GM06990 (cell line): ENCODE data around the gene ARHGAP24.

Experiments
- DNase-seq: peaks from one replicate; pipeline ENCODE4 v3.0.0-alpha.2; 2011; ENCODE audit not compliant: insufficient read length; ENCODE audit errors: extremely low read depth
- H3K27me3 ChIP-seq: replicated peaks from 2 replicates; pipeline ENCODE4 v1.6.0; 2011; ENCODE audit warnings: low read length; ENCODE audit not compliant: control insufficient read depth, insufficient read depth
- H3K36me3 ChIP-seq: 2 replicates; pipeline ENCODE4 v1.5.1; 2011; ENCODE audit warnings: low read length; ENCODE audit not compliant: control insufficient read depth, insufficient read depth
- H3K4me3 ChIP-seq: replicated peaks from 2 replicates; pipeline ENCODE4 v1.5.1; 2011; ENCODE audit warnings: low read depth, mild to moderate bottlenecking, control low read depth, low read length
- TF ChIP-seq, protein P1 (sequence below): IDR thresholded peaks from 2 replicates; pipeline ENCODE4 v1.5.1; 2011; ENCODE audit warnings: low read length, control low read depth, mild to moderate bottlenecking, inconsistent platforms; ENCODE audit not compliant: insufficient read depth, poor library complexity, severe bottlenecking

ARHGAP24 gene

DNA sequence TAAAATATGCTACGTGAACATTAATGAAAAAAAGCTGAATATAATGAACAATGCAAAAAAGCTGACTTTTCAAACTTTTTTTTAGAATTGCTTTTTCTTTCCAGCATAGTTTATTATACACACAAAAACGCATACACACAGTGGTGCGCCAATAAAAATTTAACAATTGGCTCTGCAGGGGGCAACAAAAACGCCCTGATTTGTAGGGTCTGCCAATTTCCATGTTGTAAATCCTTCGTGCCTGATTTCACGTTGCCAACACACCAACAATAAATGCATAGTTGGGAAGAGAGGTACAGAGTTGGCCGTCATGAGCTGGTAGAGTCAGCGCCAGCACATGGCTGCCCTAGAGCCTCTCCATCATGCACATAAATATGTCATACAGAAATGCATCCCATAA, 551.8 kb downstream of the ARHGAP24 start:
- no peak overlapping the region for H3K4me3 ChIP-seq
- TF ChIP-seq, protein P1, sequence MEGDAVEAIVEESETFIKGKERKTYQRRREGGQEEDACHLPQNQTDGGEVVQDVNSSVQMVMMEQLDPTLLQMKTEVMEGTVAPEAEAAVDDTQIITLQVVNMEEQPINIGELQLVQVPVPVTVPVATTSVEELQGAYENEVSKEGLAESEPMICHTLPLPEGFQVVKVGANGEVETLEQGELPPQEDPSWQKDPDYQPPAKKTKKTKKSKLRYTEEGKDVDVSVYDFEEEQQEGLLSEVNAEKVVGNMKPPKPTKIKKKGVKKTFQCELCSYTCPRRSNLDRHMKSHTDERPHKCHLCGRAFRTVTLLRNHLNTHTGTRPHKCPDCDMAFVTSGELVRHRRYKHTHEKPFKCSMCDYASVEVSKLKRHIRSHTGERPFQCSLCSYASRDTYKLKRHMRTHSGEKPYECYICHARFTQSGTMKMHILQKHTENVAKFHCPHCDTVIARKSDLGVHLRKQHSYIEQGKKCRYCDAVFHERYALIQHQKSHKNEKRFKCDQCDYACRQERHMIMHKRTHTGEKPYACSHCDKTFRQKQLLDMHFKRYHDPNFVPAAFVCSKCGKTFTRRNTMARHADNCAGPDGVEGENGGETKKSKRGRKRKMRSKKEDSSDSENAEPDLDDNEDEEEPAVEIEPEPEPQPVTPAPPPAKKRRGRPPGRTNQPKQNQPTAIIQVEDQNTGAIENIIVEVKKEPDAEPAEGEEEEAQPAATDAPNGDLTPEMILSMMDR, result no peak
- no peaks in the 10 kb centered on the region for H3K36me3 ChIP-seq
- H3K27me3 ChIP-seq, result no peaks in the 10 kb centered on the region; the same call in 1 of the 2 replicates
- DNase-seq, result no peak

DNA sequence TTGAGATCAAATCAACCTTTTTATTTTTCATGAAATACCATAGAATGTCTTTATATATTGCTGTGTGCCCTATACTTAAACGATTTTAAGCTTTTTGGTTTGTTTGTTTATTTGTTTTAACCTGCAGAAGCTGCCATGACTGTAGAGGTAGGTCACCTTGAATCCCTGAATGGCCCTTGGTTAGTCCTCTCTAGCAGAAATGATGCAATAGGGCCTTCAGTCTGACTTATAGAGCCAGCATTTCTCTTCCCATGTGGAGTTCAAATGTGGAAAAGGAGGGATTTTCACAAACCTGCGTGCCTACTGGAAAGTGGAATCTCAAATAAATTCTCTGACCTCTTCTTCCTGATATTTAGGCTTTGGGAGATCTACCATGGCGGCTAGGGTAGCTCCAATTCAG, 557.0 kb downstream of the ARHGAP24 start:
- TF ChIP-seq, protein P1, result no peak
- Histone ChIP-seq H3K36me3 (no peaks in the 10 kb centered on the region), H3K4me3 (no peak overlapping the region), H3K27me3 (no peaks in the 10 kb centered on the region; the same call in 1 of the 2 replicates)
- no peak for DNase-seq

DNA sequence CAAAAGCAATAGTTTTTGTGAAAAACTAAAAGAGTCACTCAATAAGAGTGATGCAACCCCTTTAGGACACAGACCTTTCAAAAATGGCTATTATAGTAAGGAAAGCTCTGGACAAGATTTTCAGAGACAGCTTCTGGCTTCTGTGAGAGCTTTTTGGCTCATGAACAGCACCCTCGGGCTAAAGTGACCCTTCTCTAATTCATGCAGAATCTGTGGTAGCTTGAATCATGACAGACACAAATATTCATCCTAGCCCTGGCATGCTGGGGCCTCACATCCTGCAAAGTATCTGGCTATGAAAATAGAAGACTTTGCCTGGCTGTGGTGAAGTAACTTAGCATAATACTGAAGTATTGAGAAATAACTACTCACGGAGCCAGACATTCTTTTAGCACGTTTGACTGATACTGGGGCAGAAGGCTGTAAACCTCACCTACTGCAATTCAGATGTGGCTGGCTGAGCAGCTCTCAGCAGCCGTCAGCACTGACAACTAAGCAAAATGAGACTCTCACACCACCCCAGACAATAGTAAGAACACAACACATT, 557.6 kb downstream of the ARHGAP24 start:
- H3K4me3 ChIP-seq, result no peak overlapping the region

DNA sequence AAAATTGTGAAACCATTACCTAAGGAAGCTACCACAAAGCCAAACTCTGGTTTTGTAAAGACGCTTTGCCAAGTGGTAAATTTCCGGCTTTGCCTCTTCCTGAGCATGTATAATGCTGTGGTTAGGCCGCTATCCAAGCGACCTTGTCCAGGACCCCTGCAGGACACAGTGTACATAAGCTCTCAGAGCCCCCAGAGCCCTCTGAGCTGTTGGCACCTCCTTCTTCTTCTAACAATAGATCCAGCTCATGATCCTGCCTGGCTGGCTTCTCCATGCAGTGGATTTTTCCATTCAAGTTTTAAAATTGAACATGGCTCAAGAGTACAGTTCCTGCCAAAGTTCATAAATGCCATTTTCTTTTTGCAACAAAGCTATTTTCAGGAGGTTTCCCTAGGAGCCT, 558.2 kb downstream of the ARHGAP24 start:
- TF ChIP-seq, protein P1, result no peak
- Histone ChIP-seq H3K36me3 (no peaks in the 10 kb centered on the region), H3K27me3 (no peaks in the 10 kb centered on the region), H3K4me3 (no peak overlapping the region)
- no peak for DNase-seq

More for the DNA sequence above, 557.6 kb downstream of the ARHGAP24 start:
- Histone ChIP-seq H3K36me3 (no peaks in the 10 kb centered on the region), H3K27me3 (no peaks in the 10 kb centered on the region; the same call in 1 of the 2 replicates)
- TF ChIP-seq, protein P1, result no peak
- DNase-seq, result no peak

DNA sequence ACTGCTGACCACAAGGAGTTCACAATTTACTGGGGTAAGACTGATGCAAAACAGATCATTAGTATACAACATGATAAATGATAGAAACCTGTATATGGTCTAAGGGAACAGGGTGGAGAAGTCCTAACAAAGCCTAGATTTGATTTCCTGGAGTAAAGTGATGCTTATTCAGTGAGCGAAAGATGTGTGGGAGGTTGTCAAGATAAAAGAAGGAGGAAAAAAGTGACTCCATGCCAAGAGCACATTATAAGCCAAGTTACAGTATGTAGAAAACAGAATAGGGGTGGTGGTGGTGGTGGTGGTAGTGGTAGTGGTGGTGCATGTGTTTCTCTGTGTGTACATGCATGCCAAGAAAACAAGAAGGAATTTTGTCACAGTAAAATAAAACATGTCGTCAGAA, 559.7 kb downstream of the ARHGAP24 start:
- no peak overlapping the region for H3K4me3 ChIP-seq
- no peak for DNase-seq
- TF ChIP-seq, protein P1, result no peak
- no peaks in the 10 kb centered on the region for H3K36me3 ChIP-seq
- H3K27me3 ChIP-seq, result no peaks in the 10 kb centered on the region

DNA sequence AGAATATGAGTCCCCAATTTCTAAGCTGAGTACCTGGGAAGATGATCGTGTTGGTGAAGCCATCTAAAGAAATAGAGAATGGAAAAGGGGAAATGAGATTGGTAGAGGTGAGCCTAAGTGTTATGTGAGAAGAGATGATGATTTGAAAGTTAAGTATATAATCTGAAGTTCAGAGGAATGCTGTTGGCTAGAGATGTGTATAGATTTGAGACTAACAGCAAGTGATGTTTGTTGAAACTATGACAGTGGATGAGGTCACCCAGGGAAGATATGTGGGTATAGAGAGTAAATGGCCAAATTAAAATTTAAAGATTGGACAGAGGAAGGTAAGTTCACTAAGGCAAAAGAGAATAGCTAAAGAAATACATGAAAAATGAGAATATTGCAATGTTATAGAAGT, 560.7 kb downstream of the ARHGAP24 start:
- H3K4me3 ChIP-seq, result no peak overlapping the region
- DNase-seq, result no peak
- H3K36me3 ChIP-seq, result no peaks in the 10 kb centered on the region
- no peaks in the 10 kb centered on the region for H3K27me3 ChIP-seq
- TF ChIP-seq, protein P1, result no peak
